ENCODE results near the gene ADAM22.

Gene ADAM22

DNA sequence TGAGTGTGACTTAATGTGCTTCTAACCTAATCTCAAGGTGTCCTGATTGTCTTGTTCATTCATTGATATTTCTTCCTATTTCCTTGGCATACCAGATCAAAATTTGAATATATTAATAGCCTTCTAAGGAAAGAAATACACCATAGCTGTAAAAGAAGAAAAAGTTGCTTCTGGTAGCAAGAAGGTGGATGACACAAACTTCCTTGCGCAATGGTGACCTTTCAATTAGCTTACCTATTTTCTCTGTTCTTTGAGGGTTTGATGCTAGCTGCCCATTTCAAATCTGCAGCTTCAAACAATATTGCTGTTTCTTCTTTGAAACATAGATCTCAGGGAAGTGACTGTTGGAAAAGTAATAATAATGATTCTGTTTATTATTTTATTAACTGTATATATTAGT is 108.8 kb downstream of the ADAM22 start:
- no peak for DNase-seq

DNA sequence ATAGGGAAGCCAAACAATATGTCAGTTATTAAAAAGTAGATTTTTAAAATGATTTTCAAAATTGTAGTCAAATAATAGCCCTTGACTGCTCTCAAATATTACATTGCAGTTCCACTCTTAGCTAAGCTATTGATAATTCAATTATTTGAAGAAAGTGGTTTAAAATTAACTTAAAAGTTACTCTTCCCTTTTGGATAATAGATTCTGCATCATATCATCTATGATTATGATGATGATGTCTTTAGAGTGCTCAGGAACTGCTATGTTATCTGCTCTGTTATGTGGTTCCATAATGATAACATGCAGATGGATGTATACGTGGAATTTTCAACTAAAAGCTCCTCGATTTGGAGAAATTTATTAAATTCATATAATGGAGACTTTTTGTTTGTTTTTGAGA is 110.0 kb downstream of the ADAM22 start:
- no peak for DNase-seq

DNA sequence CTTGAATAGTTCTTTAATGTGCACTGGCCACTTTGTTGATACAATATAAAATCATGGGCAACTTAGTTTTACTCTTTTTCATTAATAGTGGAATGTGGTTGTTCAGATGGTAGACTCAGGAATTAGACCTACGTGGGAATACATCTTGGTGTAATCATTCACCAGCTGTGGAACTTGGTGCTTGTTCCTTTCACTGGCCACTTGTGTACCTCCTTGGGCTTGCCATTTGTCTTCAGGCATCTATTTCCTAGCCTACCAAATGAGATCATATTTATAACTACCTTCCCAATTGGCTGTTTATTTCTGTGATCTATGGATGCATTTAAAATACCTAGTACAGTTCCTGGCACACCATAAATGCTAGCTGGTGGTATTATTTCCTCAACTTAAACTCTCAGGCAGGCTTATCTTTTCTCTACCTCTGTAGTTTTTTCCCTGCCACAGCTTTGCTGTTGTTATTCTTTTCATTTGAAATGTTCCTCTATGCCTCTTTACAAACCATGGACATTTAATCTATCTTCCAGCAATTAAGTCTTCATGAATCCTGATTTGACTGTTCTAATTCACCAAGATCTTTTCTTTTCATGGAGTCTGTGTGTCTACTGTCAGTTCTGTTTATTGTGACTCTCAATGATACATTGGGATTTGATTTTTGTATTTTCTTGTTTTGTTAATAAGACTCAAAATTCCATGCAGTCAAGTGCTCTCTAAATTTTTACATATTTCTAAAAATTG is 113.0 kb downstream of the ADAM22 start:
- no peak for DNase-seq

- no peak for DNase-seq
Measured at GRCh38 chr7:88057655-88058054, 123.6 kb downstream of the ADAM22 start.

DNA sequence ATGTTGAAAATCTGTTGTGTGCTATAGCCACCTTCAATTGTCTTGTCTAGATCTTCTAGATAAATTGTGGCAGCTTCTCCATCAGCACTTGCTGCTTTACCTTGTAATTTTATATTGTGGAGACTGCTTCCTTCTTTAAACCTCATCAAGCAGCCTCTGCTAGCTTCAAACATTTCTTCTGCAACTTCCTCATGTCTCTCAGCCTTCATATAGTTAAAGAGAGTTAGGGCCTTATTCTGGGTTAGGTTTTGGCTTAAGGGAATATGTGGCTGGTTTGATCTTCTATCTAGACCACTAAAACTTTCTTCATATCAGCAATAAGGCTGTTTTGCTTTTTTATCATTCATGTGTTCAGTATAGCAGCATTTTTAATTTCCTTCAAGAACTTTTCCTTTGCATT is 128.2 kb downstream of the ADAM22 start:
- DNase-seq: no peak

GRCh38 chr7:88069093-88069492 is 135.0 kb downstream of the ADAM22 start:
- no peak for DNase-seq

- DNase-seq: no peak
Measured at GRCh38 chr7:88071994-88072714, 138.1 kb downstream of the ADAM22 start.

DNA sequence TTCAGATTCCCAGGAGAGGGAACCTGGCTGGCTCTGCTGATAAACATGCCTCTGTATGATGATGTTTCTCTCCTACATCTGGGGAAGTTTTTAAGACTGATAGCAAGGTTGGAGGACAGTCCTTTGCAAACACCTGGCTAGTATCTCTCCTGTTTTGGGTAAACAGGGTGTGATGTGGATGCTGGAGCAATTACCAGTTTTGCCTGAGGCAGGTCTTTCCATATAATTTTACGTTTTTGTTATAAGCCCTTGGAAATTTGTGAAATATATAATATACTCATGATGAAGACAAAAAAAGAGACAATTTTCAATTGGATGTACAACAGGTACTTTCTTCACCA is 138.6 kb downstream of the ADAM22 start:
- no peak for DNase-seq

GRCh38 chr7:88073626-88074025 is 139.6 kb downstream of the ADAM22 start:
- no peak for DNase-seq

DNA sequence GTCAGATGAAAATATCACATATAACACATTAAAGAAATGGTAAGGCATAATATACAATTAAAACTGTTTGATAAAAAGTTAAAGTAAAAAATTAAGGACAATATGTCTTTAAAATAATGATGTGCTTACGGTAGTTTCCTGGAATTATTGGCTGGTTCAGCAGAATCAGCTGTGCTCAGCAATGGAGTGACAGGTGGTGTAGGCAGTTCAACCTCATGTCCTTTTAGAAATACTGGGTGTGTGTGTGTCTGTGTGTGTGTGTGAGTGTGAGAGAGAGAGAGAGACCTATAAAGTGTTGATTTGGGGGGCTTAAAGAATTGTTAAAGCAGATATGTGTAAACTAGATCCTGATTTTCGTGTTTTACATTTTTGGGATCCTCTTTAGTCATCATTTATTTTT is 141.2 kb downstream of the ADAM22 start:
- DNase-seq: no peak

DNA sequence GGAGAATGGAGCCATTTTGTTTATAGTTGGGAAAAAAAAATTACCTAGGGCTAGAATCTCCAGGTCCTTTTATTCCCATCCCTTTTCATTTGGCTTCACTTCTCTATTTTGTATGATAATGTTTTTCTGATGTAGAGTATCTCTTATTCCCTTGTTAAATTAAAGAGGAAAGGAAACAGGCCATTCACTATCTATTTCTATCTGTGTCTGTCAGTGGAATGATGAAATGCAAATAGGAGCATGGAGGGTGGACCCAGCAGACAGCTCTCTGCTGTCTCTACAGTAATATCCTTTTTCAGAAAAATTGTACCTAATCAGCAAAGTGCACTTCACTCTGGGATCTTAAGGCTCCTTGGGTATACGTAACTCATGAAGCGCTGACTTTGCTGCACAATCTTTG is 149.8 kb downstream of the ADAM22 start:
- no peak for DNase-seq

- no peak for DNase-seq
Measured at GRCh38 chr7:88089561-88089960, 155.5 kb downstream of the ADAM22 start.

GRCh38 chr7:88090240-88090639 is 156.2 kb downstream of the ADAM22 start:
- no peak for DNase-seq

- no peak for DNase-seq
Measured at GRCh38 chr7:88090671-88091070, 156.6 kb downstream of the ADAM22 start.

- no peak for DNase-seq
Measured at GRCh38 chr7:88091988-88092675, 158.1 kb downstream of the ADAM22 start.

GRCh38 chr7:88092676-88092999 is 158.6 kb downstream of the ADAM22 start:
- no peak for DNase-seq

DNA sequence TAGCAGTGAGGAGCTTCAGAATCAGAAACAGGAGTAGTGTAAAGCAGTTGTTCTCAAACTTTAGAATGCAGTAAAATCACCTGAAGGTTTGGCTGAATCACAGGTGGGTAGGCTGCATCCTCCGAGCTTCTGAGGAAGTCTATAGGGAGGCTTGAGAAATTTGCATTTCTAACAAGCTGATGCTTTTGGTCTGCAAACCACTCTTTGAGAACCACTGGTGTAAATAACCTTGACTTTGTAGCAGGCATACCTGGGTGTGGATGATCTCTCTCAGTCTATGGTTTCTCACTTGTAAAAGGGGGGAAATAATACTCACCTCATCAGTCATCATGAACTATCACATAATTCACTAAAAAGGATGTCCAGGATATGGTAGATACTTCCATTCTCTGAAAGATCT is 167.7 kb downstream of the ADAM22 start:
- DNase-seq: no peak

- no peak for DNase-seq
Measured at GRCh38 chr7:88102675-88103074, 168.6 kb downstream of the ADAM22 start.

- no peak for DNase-seq
Measured at GRCh38 chr7:88104732-88105131, 170.7 kb downstream of the ADAM22 start.

DNA sequence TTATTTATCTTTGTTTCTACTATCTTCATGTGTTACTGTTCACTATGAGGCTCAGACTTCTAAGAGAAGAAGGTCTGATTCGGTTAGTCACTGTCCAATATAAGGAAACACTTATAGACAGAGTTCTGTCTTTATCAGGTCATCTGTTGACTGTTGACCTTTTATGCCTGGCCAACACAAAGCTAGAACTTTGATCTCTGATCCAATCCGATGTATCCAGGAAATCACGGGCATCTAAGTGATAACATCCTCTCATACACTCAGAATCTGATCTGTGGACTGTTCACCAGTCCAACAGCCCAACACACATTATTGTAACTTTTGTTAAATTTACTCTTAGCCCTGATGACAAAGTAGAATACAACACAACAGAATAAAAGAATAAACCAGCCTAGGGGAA is 171.2 kb downstream of the ADAM22 start:
- DNase-seq: no peak

DNA sequence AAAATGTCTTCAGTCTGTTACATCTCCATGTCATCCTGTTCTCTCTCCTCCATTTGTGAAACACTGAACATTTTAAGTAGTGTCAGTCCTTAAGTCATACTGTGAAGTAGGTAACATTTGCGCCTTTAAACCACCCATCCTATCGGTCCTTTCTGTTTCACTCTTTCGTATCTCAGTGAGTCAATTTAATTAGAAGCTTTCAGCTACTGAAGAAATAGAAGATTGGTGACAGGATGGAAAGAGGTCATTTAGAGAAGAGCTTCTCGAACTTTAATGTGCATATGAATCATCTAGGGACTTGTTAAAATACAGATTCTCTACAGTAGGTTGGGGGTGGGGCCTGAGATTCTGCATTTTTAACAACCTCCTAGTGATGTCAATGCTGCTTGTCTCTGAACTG is 172.4 kb downstream of the ADAM22 start:
- DNase-seq: no peak

- no peak for DNase-seq
Measured at GRCh38 chr7:88109612-88110011, 175.6 kb downstream of the ADAM22 start.

- DNase-seq: peak; percentile 17 to 65
Measured at GRCh38 chr7:88111140-88111743, 177.2 kb downstream of the ADAM22 start.

DNA sequence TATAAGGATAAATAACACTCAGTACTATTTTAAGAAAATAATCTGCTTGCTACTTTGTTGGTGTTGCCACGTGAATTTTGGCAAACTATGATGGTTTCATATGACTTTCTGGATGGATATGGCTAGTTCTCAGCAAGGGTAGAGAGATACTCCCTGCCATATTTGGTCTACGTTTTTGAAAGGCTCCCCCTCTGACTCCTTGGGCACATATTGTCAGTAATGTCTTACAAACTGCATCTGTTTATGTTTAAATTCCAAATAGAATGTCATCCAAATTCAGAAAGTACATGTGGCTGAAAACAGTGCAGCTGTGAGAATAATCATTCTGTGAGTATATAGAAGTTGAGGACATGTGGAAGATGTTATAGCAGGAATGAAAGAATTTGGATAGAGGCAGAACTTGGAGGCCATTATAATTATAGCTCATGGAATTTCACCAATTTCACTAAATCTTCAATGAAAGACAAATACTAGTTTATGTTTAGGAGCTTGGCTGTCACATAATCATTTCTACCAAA is 178.0 kb downstream of the ADAM22 start:
- DNase-seq: no peak

All from SW 1271 (cell line).